Pancreas (tissue), 10 donors: ENCODE results near the gene GPR3. TPM values are rescaled to one million over a fixed set of nuclear protein-coding genes. Genes with fewer than 3 reads are reported as not detected.

ENCODE experiments used
- ATAC-seq, 4 donors: fragments of 200-7000 bp; cut with Tn5 transposase; one replicate each; pipeline versions ENCODE4 v1.8.0 to v1.9.1; 2020; ENCODE audit warnings: mild to moderate bottlenecking in 4 of 4, moderate library complexity in 4 of 4
- DNase-seq, 6 donors: peaks; one replicate each; pipeline ENCODE4 v3.0.0-alpha.2; 2020
- FAIRE-seq: peaks from 2 replicates; lab custom pipeline; 2012; peaks lifted over from hg19 to GRCh38; lab: Jason Lieb, UNC
- H3K27ac ChIP-seq, 4 donors: fragments of 200-600 bp; sonication (generic); 1 replicate in 3 of 4; 2 replicates in 1 of 4; pipeline versions ENCODE4 v1.5.0 to v1.8.0; 2020
- H3K27me3 ChIP-seq, 4 donors: fragments of 200-600 bp; one replicate each; pipeline ENCODE4 v1.8.0; 2021
- H3K36me3 ChIP-seq, 3 donors: fragments of 200-600 bp; sonication (generic) in 1 of 3; one replicate each; pipeline versions ENCODE4 v1.5.0 to v1.8.0; 2020 to 2021
- H3K4me1 ChIP-seq, 3 donors: fragments of 200-600 bp; one replicate each; pipeline ENCODE4 v1.8.0; 2021
- H3K4me3 ChIP-seq, 4 donors: fragments of 200-600 bp; sonication (generic) in 2 of 4; one replicate each; pipeline versions ENCODE4 v1.5.0 to v1.8.0; 2020 to 2021
- H3K9me3 ChIP-seq, 4 donors: fragments of 200-600 bp; one replicate each; pipeline ENCODE4 v1.8.0; 2021
- WGBS, 2 donors: extraction: QIAGEN DNeasy Blood & Tissue Kit; methylation state at CpG; one replicate each; pipeline ENCODE4 v1.1.7; 2013; 5-methylcytosine and 5-hydroxymethylcytosine counted together
- intact Hi-C, 3 donors: fragments of 100-400 bp; cut with DNase I; formaldehyde crosslinking; loops; one replicate each; pipeline versions ENCODE4 v1.11.1 to v1.14.2; 2022
- polyA plus RNA-seq, 2 donors: library from polyadenylated mRNA; stranded (reverse); fragments of 200-250 nt; gene quantifications; one replicate each; pipeline ENCODE4 v1.2.3, GENCODE V29; 2013
- total RNA-seq, 6 donors: library from RNA; stranded (reverse); fragmentation: NEBNext Ultra II Directional in 4 of 6; extraction: Animal tissue kit (Norgen Biotek cat#: 25700) in 4 of 6; gene quantifications; one replicate each; pipeline versions ENCODE4 v1.2.1 to v1.2.4, GENCODE V29; 2021 to 2023
- TF ChIP-seq, protein P1 (sequence below), 4 donors: fragments of 200-600 bp; sonication (generic) in 3 of 4; IDR thresholded peaks; one replicate each; pipeline versions ENCODE4 v1.5.0 to v1.8.0; 2021; ENCODE audit warnings: antibody characterized with exemption in 4 of 4
- donor health status: healthy with polysubstance abuse.
- donor health status: DM: no; HTN: no; CAD: no; lungs with moderate emphysema.
- donor health status: DM: no; HTN: no; CAD: no.
- donor health status: control.
- donor health status: control.
- donor health status: Bipolar disorder and iron deficiency.
- donor health status: DM: yes; HTN: yes; CAD: no.
- donor health status: DM: no; HTN: no; CAD: no.
- donor health status: DM: no; HTN: no; CAD: no.
- donor health status: DM: yes; HTN: yes; CAD: no.

GPR3 gene
- total and polyA plus RNA-seq, 8 donors, result 0.09 to 0.52 (median 0.28) TPM; not detected in 3

DNA sequence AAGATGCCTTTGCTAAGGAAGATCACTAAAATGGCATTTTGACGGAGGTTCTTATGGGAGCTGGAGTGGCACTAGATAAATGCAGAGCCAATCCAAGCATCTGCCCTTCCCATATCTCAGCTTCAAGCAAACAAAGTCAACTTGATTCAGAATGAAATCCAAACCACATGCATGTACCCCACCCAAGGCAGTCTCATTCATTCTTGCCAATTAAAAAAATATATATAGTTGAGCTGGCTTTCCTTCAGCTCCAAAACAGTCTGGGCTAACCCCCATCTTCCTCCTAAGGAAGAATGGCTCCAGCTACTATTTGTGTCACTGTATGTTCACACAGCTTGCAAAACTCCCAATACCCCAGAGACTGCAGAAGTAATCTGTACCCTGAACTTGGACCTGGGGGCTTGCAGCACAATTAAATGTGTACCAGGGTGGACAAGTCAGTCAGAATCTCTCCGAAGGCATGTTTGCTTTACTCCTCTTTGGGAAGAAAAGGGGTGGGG, 35.4 kb downstream of the GPR3 start:
- TF ChIP-seq, protein P1, sequence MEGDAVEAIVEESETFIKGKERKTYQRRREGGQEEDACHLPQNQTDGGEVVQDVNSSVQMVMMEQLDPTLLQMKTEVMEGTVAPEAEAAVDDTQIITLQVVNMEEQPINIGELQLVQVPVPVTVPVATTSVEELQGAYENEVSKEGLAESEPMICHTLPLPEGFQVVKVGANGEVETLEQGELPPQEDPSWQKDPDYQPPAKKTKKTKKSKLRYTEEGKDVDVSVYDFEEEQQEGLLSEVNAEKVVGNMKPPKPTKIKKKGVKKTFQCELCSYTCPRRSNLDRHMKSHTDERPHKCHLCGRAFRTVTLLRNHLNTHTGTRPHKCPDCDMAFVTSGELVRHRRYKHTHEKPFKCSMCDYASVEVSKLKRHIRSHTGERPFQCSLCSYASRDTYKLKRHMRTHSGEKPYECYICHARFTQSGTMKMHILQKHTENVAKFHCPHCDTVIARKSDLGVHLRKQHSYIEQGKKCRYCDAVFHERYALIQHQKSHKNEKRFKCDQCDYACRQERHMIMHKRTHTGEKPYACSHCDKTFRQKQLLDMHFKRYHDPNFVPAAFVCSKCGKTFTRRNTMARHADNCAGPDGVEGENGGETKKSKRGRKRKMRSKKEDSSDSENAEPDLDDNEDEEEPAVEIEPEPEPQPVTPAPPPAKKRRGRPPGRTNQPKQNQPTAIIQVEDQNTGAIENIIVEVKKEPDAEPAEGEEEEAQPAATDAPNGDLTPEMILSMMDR (IDR thresholded peaks at IDR 0.05), result no peak
- Histone ChIP-seq H3K4me3 (no peak overlapping the region), H3K27ac (no peak overlapping the region), H3K36me3 (peaks cover 0 to 21% (median 10%) of the 10 kb centered on the region in 3 donors), H3K4me1 (peaks cover 0 to 23% (median 0%) of the 10 kb centered on the region in 3 donors), H3K9me3 (no peaks in the 10 kb centered on the region), H3K27me3 (no peaks in the 10 kb centered on the region)
- intact Hi-C loops, result loop anchor here in 1 of 3 donors (10.0 kb wide), 1 partner anchor 107 kb away; no protein-coding TSS in a partner anchor
- DNase-seq, result no peak
- FAIRE-seq, result no peak
- no peak for ATAC-seq
- WGBS, 2 donors, result 71 to 81% methylated on average over 2 of the region's 2 CpGs

DNA sequence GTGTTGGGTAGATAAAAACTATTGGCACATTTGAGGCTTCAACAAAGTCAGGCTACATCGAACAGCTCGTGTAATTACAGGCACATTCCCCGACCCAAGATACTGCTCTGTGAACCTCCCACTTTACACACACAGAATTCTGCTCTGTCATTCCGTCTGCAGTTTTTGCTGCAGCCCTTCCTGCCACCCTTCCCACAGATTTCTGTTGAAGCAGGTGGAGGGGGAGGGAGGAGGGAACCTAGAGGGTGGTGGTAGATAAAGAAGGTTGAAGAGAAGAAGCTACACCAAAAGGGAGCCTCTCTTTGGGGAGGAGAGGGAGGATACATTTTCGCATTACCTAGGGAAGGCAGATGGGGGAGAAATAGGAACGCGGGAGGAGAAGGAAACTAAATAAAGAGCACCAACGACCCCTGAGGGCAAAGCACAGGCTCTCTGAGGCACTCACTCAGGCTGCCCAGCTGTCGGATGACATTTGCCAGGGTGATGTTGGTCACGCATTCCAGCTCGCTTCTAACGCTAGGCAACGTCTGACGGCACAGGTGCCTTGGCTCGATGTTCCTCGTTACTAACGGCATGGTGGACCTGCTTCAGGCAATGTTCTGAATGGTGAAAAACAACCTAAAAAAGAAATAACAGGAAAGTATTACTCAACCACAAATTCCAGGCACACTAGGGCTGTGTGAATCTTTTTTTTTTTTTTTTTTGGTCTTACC, 36.0 kb downstream of the GPR3 start:
- DNase-seq, result no peak
- peaks cover under 1 to 25% (median 6%) of the 10 kb centered on the region in 3 donors for H3K4me1 ChIP-seq
- 65 to 71% methylated on average over 17 of the region's 17 CpGs for WGBS, 2 donors
- ATAC-seq, result peak in 3 of 4 donors; percentile 37 to 72 (median 70)
- TF ChIP-seq, protein P1 (IDR thresholded peaks at IDR 0.05), result no peak
- H3K4me3 ChIP-seq, result no peak overlapping the region
- intact Hi-C loops, result loop anchor here in 1 of 3 donors (10.0 kb wide), 1 partner anchor 106 kb away; no protein-coding TSS in a partner anchor
- no peak for FAIRE-seq
- H3K36me3 ChIP-seq, result peaks cover 0 to 21% (median 10%) of the 10 kb centered on the region in 3 donors
- no peaks in the 10 kb centered on the region for H3K9me3 ChIP-seq
- H3K27ac ChIP-seq, result no peak overlapping the region
- no peaks in the 10 kb centered on the region for H3K27me3 ChIP-seq

DNA sequence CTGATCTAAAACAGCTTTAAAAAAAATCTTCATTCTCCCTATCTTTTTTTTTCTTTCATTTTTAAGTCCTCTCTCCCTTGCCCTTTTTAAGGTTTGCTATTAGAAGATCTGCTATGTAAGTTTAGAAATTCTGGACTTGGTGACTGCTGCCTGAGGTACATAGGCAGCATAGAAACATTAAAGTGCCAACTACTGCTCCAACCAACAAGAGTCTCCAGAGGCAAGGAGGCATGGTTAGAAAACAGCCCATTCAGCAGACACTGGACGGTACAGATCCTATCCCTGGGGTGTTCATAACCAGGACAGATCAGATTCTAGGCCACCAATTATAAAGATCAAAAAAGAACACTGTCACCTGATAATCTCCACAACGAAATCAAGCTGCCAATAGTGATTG, 36.6 kb downstream of the GPR3 start:
- Histone ChIP-seq H3K27me3 (no peaks in the 10 kb centered on the region), H3K9me3 (no peaks in the 10 kb centered on the region), H3K4me1 (peaks cover 6 to 31% (median 12%) of the 10 kb centered on the region in 3 donors), H3K27ac (no peak overlapping the region), H3K36me3 (peaks cover 0 to 21% (median 10%) of the 10 kb centered on the region in 3 donors), H3K4me3 (no peak overlapping the region)
- intact Hi-C loops, result loop anchor here in 1 of 3 donors (10.0 kb wide), 1 partner anchor 106 kb away; no protein-coding TSS in a partner anchor
- FAIRE-seq, result no peak
- TF ChIP-seq, protein P1 (IDR thresholded peaks at IDR 0.05), result no peak
- 35 to 45% methylated on average over 2 of the region's 2 CpGs for WGBS, 2 donors
- ATAC-seq, result peak in 1 of 4 donors; percentile 24
- DNase-seq, result no peak

DNA sequence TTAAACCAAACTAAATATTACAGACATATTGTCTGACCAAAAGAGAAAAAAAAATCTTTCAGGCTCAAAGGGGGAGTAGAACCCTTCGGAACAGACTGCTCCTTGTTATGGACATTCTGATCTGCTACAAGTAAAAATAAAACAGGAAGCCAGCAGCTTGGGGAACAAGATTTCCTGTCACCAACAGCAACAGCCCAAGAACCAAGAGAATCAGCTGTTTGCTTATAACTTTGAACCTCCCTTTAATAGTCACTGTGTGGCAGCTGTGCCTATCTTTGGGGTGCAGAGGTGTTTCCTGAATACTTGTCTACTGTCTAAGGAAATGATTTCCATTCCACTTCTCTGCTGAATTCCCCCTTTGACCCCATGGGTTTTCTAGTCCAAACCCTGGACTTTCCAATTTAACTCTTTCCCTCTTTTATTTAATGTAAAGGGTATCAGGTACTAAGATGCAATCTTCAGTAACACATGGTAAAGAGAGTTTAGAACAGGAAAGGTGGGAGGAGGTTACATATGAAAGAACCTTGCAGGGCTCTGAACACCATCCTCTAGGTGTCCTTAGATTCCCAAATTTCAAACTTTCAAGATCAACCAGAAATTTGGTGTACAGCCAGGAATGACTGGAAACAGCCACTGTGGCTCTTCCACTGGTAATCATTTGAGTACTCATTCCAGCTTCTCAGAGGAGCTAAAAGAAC, 38.6 kb downstream of the GPR3 start:
- ATAC-seq, result peak in 3 of 4 donors; percentile 11 to 30 (median 27)
- no peak for FAIRE-seq

More for the DNA sequence above, 38.6 kb downstream of the GPR3 start:
- H3K4me3 ChIP-seq, result no peak overlapping the region
- intact Hi-C loops, result no loop called here
- peaks cover 0 to 21% (median 10%) of the 10 kb centered on the region in 3 donors for H3K36me3 ChIP-seq
- no peak for DNase-seq
- H3K27me3 ChIP-seq, result no peaks in the 10 kb centered on the region
- 62 to 66% methylated on average over 1 of the region's 1 CpG for WGBS, 2 donors
- H3K9me3 ChIP-seq, result no peaks in the 10 kb centered on the region
- H3K4me1 ChIP-seq, result peaks cover 15 to 46% (median 23%) of the 10 kb centered on the region in 3 donors
- peak overlapping the region in 2 of 4 donors; percentile 26 to 28 for H3K27ac ChIP-seq
- TF ChIP-seq, protein P1 (IDR thresholded peaks at IDR 0.05), result no peak
